ENCODE results near the gene SLC12A7.
A peak's percentile ranks its signal among the peaks of the same experiment; 100 is the strongest.
"Not testable (repeated sequence)": the region's sequence is repeated elsewhere in the genome, so short reads cannot be mapped to it uniquely, and the experiment has no call there.

The SLC12A7 gene

GRCh38 chr5:1111727-1112289, at the start of gene SLC12A7:
SLC12A7 (minus strand) TSS chr5:1112063; CDS start chr5:1111991, 72 bp downstream.
- H3K27ac ChIP-seq (ENCODE audit: low read length): no peak within 1 kb of the TSS
- no peaks in the 10 kb centered on the region for H3K9me3 ChIP-seq (ENCODE audit: control insufficient read depth, insufficient read depth, low read length)
- DNase-seq (ENCODE audit: low read depth, low spot score): no peak
- H3K4me3 ChIP-seq (ENCODE audit: low read length): peak within 1 kb of the TSS; percentile 53
- H3K36me3 ChIP-seq (ENCODE audit: control insufficient read depth, insufficient read depth, low read length): no peaks in the 10 kb centered on the region; the same call in 1 of the 2 replicates
- no CpG with 5 or more reads among the region's 79 CpGs for WGBS (ENCODE audit: insufficient coverage, insufficient read length)
- H3K27me3 ChIP-seq (ENCODE audit: control insufficient read depth, insufficient read depth, low read length): no peaks in the 10 kb centered on the region
- H3K4me1 ChIP-seq (ENCODE audit: control insufficient read depth, insufficient read depth, low read length): peaks cover 14% of the 10 kb centered on the region; the same call in 1 of the 2 replicates

- Histone ChIP-seq H3K9me3 (ENCODE audit: control insufficient read depth, insufficient read depth, low read length) (no peaks in the 10 kb centered on the region), H3K27me3 (ENCODE audit: control insufficient read depth, insufficient read depth, low read length) (peaks cover 7% of the 10 kb centered on the region), H3K27ac (ENCODE audit: low read length) (no peak overlapping the region), H3K4me3 (ENCODE audit: low read length) (no peak overlapping the region), H3K36me3 (ENCODE audit: control insufficient read depth, insufficient read depth, low read length) (no peaks in the 10 kb centered on the region), H3K4me1 (ENCODE audit: control insufficient read depth, insufficient read depth, low read length) (no peaks in the 10 kb centered on the region)
- no CpG with 5 or more reads among the region's 23 CpGs for WGBS (ENCODE audit: insufficient coverage, insufficient read length)
- no peak for DNase-seq (ENCODE audit: low read depth, low spot score)
Measured at GRCh38 chr5:1161108-1161832, 49.4 kb upstream of the SLC12A7 start.

- no peak for DNase-seq (ENCODE audit: low read depth, low spot score)
- no peak overlapping the region for H3K4me3 ChIP-seq (ENCODE audit: low read length)
- H3K9me3 ChIP-seq (ENCODE audit: control insufficient read depth, insufficient read depth, low read length): no peaks in the 10 kb centered on the region
- no peaks in the 10 kb centered on the region for H3K4me1 ChIP-seq (ENCODE audit: control insufficient read depth, insufficient read depth, low read length)
- no peak overlapping the region for H3K27ac ChIP-seq (ENCODE audit: low read length)
- no peaks in the 10 kb centered on the region for H3K36me3 ChIP-seq (ENCODE audit: control insufficient read depth, insufficient read depth, low read length)
- peaks cover 7% of the 10 kb centered on the region for H3K27me3 ChIP-seq (ENCODE audit: control insufficient read depth, insufficient read depth, low read length)
- no CpG with 5 or more reads among the region's 4 CpGs for WGBS (ENCODE audit: insufficient coverage, insufficient read length)
Measured at GRCh38 chr5:1159774-1160406, 48.0 kb upstream of the SLC12A7 start.

- no peaks in the 10 kb centered on the region for H3K4me1 ChIP-seq (ENCODE audit: control insufficient read depth, insufficient read depth, low read length)
- H3K36me3 ChIP-seq (ENCODE audit: control insufficient read depth, insufficient read depth, low read length): no peaks in the 10 kb centered on the region
- H3K4me3 ChIP-seq (ENCODE audit: low read length): no peak overlapping the region
- H3K27ac ChIP-seq (ENCODE audit: low read length): no peak overlapping the region
- no peaks in the 10 kb centered on the region for H3K9me3 ChIP-seq (ENCODE audit: control insufficient read depth, insufficient read depth, low read length)
- no CpG with 5 or more reads among the region's 11 CpGs for WGBS (ENCODE audit: insufficient coverage, insufficient read length)
- no peak for DNase-seq (ENCODE audit: low read depth, low spot score)
- peaks cover 12% of the 10 kb centered on the region for H3K27me3 ChIP-seq (ENCODE audit: control insufficient read depth, insufficient read depth, low read length)
Measured at GRCh38 chr5:1159341-1159675, 47.4 kb upstream of the SLC12A7 start.

GRCh38 chr5:1158647-1159340, 46.9 kb upstream of the SLC12A7 start:
- no peaks in the 10 kb centered on the region for H3K9me3 ChIP-seq (ENCODE audit: control insufficient read depth, insufficient read depth, low read length)
- no peaks in the 10 kb centered on the region for H3K36me3 ChIP-seq (ENCODE audit: control insufficient read depth, insufficient read depth, low read length)
- DNase-seq (ENCODE audit: low read depth, low spot score): no peak
- no peak overlapping the region for H3K4me3 ChIP-seq (ENCODE audit: low read length)
- WGBS (ENCODE audit: insufficient coverage, insufficient read length): no CpG with 5 or more reads among the region's 20 CpGs
- peaks cover 13% of the 10 kb centered on the region for H3K27me3 ChIP-seq (ENCODE audit: control insufficient read depth, insufficient read depth, low read length)
- H3K4me1 ChIP-seq (ENCODE audit: control insufficient read depth, insufficient read depth, low read length): no peaks in the 10 kb centered on the region
- H3K27ac ChIP-seq (ENCODE audit: low read length): no peak overlapping the region

GRCh38 chr5:1157461-1157986, 45.7 kb upstream of the SLC12A7 start:
- H3K4me3 ChIP-seq (ENCODE audit: low read length); H3K9me3 ChIP-seq (ENCODE audit: control insufficient read depth, insufficient read depth, low read length); H3K4me1 ChIP-seq (ENCODE audit: control insufficient read depth, insufficient read depth, low read length); H3K36me3 ChIP-seq (ENCODE audit: control insufficient read depth, insufficient read depth, low read length); H3K27ac ChIP-seq (ENCODE audit: low read length); DNase-seq (ENCODE audit: low read depth, low spot score): not testable (repeated sequence)
- peaks cover 13% of the 10 kb centered on the region for H3K27me3 ChIP-seq (ENCODE audit: control insufficient read depth, insufficient read depth, low read length)
- WGBS (ENCODE audit: insufficient coverage, insufficient read length): no CpG with 5 or more reads among the region's 2 CpGs

GRCh38 chr5:1156754-1157460, 45.0 kb upstream of the SLC12A7 start:
- H3K27me3 ChIP-seq (ENCODE audit: control insufficient read depth, insufficient read depth, low read length): peaks cover 13% of the 10 kb centered on the region
- no peak for DNase-seq (ENCODE audit: low read depth, low spot score)
- H3K4me1 ChIP-seq (ENCODE audit: control insufficient read depth, insufficient read depth, low read length): no peaks in the 10 kb centered on the region

GRCh38 chr5:1156033-1156753, 44.3 kb upstream of the SLC12A7 start:
- Histone ChIP-seq H3K27ac (ENCODE audit: low read length) (no peak overlapping the region), H3K9me3 (ENCODE audit: control insufficient read depth, insufficient read depth, low read length) (no peaks in the 10 kb centered on the region), H3K36me3 (ENCODE audit: control insufficient read depth, insufficient read depth, low read length) (no peaks in the 10 kb centered on the region), H3K4me3 (ENCODE audit: low read length) (peak overlapping the region; percentile 34; the same call in 1 of the 2 replicates), H3K4me1 (ENCODE audit: control insufficient read depth, insufficient read depth, low read length) (no peaks in the 10 kb centered on the region), H3K27me3 (ENCODE audit: control insufficient read depth, insufficient read depth, low read length) (peaks cover 13% of the 10 kb centered on the region)
- DNase-seq (ENCODE audit: low read depth, low spot score): no peak
- WGBS (ENCODE audit: insufficient coverage, insufficient read length): no CpG with 5 or more reads among the region's 51 CpGs

More at GRCh38 chr5:1156754-1157460, 45.0 kb upstream of the SLC12A7 start:
- Histone ChIP-seq H3K4me3 (ENCODE audit: low read length) (no peak overlapping the region), H3K27ac (ENCODE audit: low read length) (no peak overlapping the region), H3K36me3 (ENCODE audit: control insufficient read depth, insufficient read depth, low read length) (no peaks in the 10 kb centered on the region), H3K9me3 (ENCODE audit: control insufficient read depth, insufficient read depth, low read length) (no peaks in the 10 kb centered on the region)
- WGBS (ENCODE audit: insufficient coverage, insufficient read length): no CpG with 5 or more reads among the region's 11 CpGs

- no peaks in the 10 kb centered on the region for H3K4me1 ChIP-seq (ENCODE audit: control insufficient read depth, insufficient read depth, low read length)
- no peaks in the 10 kb centered on the region for H3K9me3 ChIP-seq (ENCODE audit: control insufficient read depth, insufficient read depth, low read length)
- no peaks in the 10 kb centered on the region for H3K36me3 ChIP-seq (ENCODE audit: control insufficient read depth, insufficient read depth, low read length)
- DNase-seq (ENCODE audit: low read depth, low spot score): no peak
- no CpG with 5 or more reads among the region's 98 CpGs for WGBS (ENCODE audit: insufficient coverage, insufficient read length)
- peak overlapping the region; percentile 34 for H3K4me3 ChIP-seq (ENCODE audit: low read length)
- no peak overlapping the region for H3K27ac ChIP-seq (ENCODE audit: low read length)
- peaks cover 13% of the 10 kb centered on the region for H3K27me3 ChIP-seq (ENCODE audit: control insufficient read depth, insufficient read depth, low read length)
Measured at GRCh38 chr5:1155191-1156032, 43.5 kb upstream of the SLC12A7 start.
